ENCODE data around the gene ANKRD34A. TPM values are rescaled to one million over a fixed set of nuclear protein-coding genes. Genes with fewer than 3 reads are reported as not detected.
A peak's percentile ranks its signal among the peaks of the same experiment; 100 is the strongest.

Gene ANKRD34A
- total RNA-seq, 1 experiment from 2014 or later, result 1.1 TPM

DNA sequence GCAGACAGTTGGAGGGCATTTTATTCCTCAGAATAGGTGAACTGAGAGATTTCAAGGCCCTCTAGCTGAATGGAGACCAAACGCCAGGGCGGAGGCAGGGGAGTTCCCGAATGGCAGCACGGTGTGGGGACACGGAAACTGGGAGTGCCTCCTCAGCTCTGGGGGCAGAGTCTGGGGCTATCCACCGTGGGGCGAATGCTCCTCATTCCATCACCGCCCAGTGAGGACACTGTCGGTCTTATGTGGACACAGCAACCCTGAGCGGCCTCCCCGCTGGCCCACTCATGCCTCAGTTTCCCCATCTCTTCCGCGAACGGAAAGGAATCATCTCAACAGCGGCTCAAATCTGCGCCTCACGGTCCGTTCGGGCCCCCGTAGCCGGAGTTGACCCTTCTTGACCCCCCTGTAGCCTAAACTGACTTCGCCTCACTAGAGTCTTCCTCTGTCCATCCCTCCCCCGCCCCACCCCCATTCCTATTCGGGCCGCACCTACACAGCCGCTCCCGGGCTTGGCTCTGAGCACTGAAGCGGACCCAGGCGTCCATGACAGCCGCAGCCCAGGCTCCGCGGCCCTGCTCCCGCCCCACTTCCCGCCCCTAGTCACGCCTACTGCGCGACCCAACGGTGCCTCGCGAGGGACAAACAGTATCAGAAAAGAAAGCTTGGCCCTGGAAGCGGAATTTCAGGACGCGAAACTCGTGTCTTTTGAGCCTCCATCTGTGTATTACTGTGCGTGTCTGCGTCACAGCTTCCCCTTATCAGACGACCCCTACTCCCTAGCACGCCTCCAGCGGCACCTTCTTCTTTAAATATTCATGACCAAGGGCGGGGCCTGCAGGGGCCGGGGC lies 46.0 kb downstream of the ANKRD34A start, which contains the start of gene PEX11B:
Gene PEX11B (minus strand): TSS at position 574 of the 848 bp plus-strand sequence. CDS start 29 bp downstream, at position 545.
- CTCF ChIA-PET, result interaction anchor here (1.0 to 1.3 kb wide), 3 partner anchors 9 to 26 kb away, joined by 4 to 7 read pairs (median 5); partner anchors contain the start of genes ITGA10 and RBM8A
- Histone ChIP-seq H3K4me1 (ENCODE audit: control insufficient read depth in 1 of 2, insufficient read depth in 2 of 2, low read length in 2 of 2) (peaks cover 9 to 25% of the 10 kb centered on the region in 2 experiments; a peak in 3 of 4 replicates), H3K27ac (ENCODE audit: low read depth, low read length) (peak within 1 kb of the TSS; percentile 62), H3K9me2 (ENCODE audit: insufficient read depth) (no peaks in the 10 kb centered on the region), H2AFZ (ENCODE audit: low read depth, low read length, poor library complexity, severe bottlenecking) (no peak within 1 kb of the TSS), H3K9me3 (ENCODE audit: control insufficient read depth in 1 of 2, insufficient read depth in 1 of 2, low read depth in 1 of 2, low read length in 2 of 2) (no peaks in the 10 kb centered on the region), H4K20me1 (ENCODE audit: insufficient read depth) (no peaks in the 10 kb centered on the region), H3K36me3 (ENCODE audit: control insufficient read depth in 1 of 2, insufficient read depth in 2 of 2, low read length in 2 of 2) (peaks cover 0 to 9% of the 10 kb centered on the region in 2 experiments; a peak in 1 of 4 replicates), H3K9ac (ENCODE audit: low read length) (peak within 1 kb of the TSS; percentile 78), H3K79me2 (ENCODE audit: insufficient read depth, low read length) (no peaks in the 10 kb centered on the region; the same call in 1 of the 2 replicates), H3K27me3 (ENCODE audit: insufficient read depth, low read length) (no peaks in the 10 kb centered on the region), H3K4me2 (ENCODE audit: low read length) (peak within 1 kb of the TSS; percentile 82), H3K4me3 (replicated peaks in 1 of 2; ENCODE audit: low read depth in 1 of 2, low read length in 2 of 2) (peak within 1 kb of the TSS; percentile 74 to 95)
- peak; percentile 84 for ATAC-seq
- RAD21 ChIA-PET (ENCODE audit: low non-redundant PET in 1 of 2, low total read pairs in 2 of 2, uncharacterized antibody in 2 of 2, unreplicated experiment in 2 of 2), result no interaction called here
- peak; percentile 75 for DNase-seq (ENCODE audit: low read depth, low spot score)
- intact Hi-C loops (cut with micrococcal nuclease), result loop anchor here (5.0 kb wide), 1 partner anchor 44 kb away; the partner anchor contains the start of genes ANKRD34A and POLR3GL
- TF ChIP-seq, protein P1, sequence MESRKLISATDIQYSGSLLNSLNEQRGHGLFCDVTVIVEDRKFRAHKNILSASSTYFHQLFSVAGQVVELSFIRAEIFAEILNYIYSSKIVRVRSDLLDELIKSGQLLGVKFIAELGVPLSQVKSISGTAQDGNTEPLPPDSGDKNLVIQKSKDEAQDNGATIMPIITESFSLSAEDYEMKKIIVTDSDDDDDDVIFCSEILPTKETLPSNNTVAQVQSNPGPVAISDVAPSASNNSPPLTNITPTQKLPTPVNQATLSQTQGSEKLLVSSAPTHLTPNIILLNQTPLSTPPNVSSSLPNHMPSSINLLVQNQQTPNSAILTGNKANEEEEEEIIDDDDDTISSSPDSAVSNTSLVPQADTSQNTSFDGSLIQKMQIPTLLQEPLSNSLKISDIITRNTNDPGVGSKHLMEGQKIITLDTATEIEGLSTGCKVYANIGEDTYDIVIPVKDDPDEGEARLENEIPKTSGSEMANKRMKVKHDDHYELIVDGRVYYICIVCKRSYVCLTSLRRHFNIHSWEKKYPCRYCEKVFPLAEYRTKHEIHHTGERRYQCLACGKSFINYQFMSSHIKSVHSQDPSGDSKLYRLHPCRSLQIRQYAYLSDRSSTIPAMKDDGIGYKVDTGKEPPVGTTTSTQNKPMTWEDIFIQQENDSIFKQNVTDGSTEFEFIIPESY (IDR thresholded peaks at IDR 0.05; ENCODE audit: extremely low read depth, insufficient replicate concordance, low read length), result peak; percentile 87
- TF ChIP-seq, protein P2, sequence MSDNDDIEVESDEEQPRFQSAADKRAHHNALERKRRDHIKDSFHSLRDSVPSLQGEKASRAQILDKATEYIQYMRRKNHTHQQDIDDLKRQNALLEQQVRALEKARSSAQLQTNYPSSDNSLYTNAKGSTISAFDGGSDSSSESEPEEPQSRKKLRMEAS (IDR thresholded peaks at IDR 0.05), result peak; percentile 75
- TF ChIP-seq SIN3A (IDR thresholded peaks at IDR 0.05; ENCODE audit: low read depth) (peak; percentile 72; the same call in 1 of the 2 replicates), YY1 (IDR thresholded peaks at IDR 0.05; ENCODE audit: extremely low read depth, insufficient replicate concordance, low read depth, low read length) (peak; percentile 88), POLR2AphosphoS5 (IDR thresholded peaks at IDR 0.05; ENCODE audit: low read depth, low read length) (peak; percentile 71), ELF1 (IDR thresholded peaks at IDR 0.05; ENCODE audit: borderline replicate concordance, low read depth) (peak; percentile 52; the same call in 1 of the 2 replicates), SP1 (IDR thresholded peaks at IDR 0.05; ENCODE audit: low read depth) (peak; percentile 91), JUND (IDR thresholded peaks at IDR 0.05) (no peak), TCF7L2 (IDR thresholded peaks at IDR 0.05; ENCODE audit: borderline replicate concordance, extremely low read depth, insufficient read depth, insufficient read length) (peak; percentile 60), ZFX (IDR thresholded peaks at IDR 0.05) (0 out of 2 replicates have a peak, but pooled peaks have one; percentile 8), FOSL1 (IDR thresholded peaks at IDR 0.05; ENCODE audit: low read depth) (no peak), CEBPB (IDR thresholded peaks at IDR 0.05; ENCODE audit: low read depth) (no peak)
- POLR2A ChIA-PET, result interaction anchor here (0.8 to 1.9 kb wide), 3 partner anchors 9 to 60 kb away, joined by 5 to 9 read pairs (median 7); partner anchors contain the start of genes PIAS3 and RBM8A
- no TSS peak for BruUV-seq (replicated peaks)

All from HCT116 (cell line).